Measurements from ENCODE around the gene MUC21.
"Not testable (repeated sequence)": the region's sequence is repeated elsewhere in the genome, so short reads cannot be mapped to it uniquely, and the experiment has no call there.

DNA sequence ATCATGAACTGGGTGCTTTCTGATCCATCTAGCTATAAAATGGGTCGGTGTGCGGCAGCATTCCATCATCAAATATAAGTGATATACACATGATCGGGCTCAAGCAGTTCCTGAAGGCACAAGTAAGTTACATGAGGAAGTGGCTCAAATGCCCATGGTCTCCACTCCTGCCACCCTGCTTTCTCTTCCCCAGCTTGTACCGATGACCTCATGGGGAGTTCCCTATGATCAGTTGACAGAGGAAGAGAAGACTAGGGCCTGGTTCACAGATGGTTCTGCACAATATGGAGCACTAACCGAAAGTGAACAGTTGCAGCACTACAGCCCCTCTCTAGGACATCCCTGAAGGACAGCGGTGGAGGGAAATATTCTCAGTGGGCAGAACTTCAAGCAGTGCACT lies 14.3 kb upstream of the MUC21 start:
- not testable (repeated sequence) for TF ChIP-seq POLR2A (IDR thresholded peaks at IDR 0.05)
- TF ChIP-seq, protein P1, sequence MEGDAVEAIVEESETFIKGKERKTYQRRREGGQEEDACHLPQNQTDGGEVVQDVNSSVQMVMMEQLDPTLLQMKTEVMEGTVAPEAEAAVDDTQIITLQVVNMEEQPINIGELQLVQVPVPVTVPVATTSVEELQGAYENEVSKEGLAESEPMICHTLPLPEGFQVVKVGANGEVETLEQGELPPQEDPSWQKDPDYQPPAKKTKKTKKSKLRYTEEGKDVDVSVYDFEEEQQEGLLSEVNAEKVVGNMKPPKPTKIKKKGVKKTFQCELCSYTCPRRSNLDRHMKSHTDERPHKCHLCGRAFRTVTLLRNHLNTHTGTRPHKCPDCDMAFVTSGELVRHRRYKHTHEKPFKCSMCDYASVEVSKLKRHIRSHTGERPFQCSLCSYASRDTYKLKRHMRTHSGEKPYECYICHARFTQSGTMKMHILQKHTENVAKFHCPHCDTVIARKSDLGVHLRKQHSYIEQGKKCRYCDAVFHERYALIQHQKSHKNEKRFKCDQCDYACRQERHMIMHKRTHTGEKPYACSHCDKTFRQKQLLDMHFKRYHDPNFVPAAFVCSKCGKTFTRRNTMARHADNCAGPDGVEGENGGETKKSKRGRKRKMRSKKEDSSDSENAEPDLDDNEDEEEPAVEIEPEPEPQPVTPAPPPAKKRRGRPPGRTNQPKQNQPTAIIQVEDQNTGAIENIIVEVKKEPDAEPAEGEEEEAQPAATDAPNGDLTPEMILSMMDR (IDR thresholded peaks at IDR 0.05), result not testable (repeated sequence)

Data from breast epithelium (tissue), 3 donors.